Mammary epithelial cell (primary cell): ENCODE data around the gene TIAM2.

Source experiments
- CTCF ChIP-seq, 2 donors: IDR thresholded peaks in 1 of 2; conservative IDR thresholded peaks in 1 of 2; 2 replicates each; pipeline ENCODE4 v1.5.1; 2011 to 2012; ENCODE audit warnings: inconsistent platforms in 2 of 2, low read length in 2 of 2, mild to moderate bottlenecking in 2 of 2, control low read depth in 1 of 2, low read depth in 1 of 2; ENCODE audit not compliant: insufficient read depth in 1 of 2; ENCODE audit errors: extremely low read depth in 1 of 2
- EZH2 ChIP-seq: IDR thresholded peaks from 2 replicates; pipeline ENCODE4 v1.6.1; 2012; ENCODE audit warnings: low read length, inconsistent platforms, borderline replicate concordance

DNA sequence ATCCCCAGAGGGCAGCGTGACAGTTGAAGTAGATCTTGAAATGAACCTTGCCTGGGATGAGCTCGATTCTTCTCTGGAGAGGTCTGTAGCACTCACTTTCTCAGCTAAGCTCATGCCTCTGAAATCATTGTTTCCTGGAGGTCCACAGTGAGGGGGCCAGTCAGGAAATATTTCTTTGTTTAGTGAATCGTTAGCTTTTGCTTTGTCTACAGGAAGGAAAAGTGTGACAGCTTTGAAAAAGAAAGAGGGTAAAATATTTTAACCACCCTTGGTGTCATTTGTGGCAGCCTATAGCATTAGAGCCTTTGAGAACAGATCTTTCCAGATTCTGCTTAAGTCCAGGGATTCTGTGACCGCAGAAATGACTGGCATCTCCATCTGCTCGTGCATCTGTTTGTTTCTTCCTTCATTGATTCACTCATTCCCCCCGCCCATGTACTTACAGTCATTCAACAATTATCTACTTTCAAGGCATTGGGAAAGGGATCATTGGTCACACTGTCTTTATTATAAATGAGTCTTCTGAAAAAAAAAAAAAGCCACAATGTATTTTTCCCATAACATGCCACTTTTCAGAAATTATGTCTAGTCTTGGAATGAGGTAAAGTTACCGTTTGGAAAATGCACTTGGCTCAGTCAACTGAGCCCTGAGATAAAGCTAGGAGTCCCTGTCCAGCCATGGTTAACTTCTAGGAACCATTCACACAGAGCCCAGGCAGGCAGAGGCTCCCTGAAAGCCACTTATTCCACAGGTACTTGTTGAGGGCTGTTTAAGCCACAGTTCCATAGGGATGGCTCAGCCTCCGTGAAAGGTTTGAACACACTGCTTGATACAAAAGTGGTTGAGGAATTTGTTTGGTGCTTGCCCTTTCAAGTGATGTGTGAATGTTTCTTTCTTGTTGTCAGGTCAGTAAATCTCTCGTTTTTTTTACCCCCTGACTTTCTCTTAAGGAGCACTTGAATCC lies 86.0 kb downstream of the TIAM2 start:
- TF ChIP-seq CTCF (conservative IDR thresholded peaks at IDR 0.05 in 1 of 2, IDR thresholded peaks at IDR 0.05 in 1 of 2; ENCODE audit: extremely low read depth in 1 of 2, insufficient read depth in 1 of 2, low read depth in 1 of 2, low read length in 2 of 2) (no peak), EZH2 (no peak)
